CD14-positive monocyte (primary cell): ENCODE measurements around the gene APOL2. TPM values are rescaled to one million over a fixed set of nuclear protein-coding genes. Genes with fewer than 3 reads are reported as not detected.
A peak's percentile ranks its signal among the peaks of the same experiment; 100 is the strongest.
"Not testable (repeated sequence)": the region's sequence is repeated elsewhere in the genome, so short reads cannot be mapped to it uniquely, and the experiment has no call there.

Experiments used
- DNase-seq, 3 donors: peaks; one replicate each; pipeline ENCODE4 v3.0.0-alpha.2; 2011 to 2022
- H2AFZ ChIP-seq: 2 replicates; pipeline ENCODE4 v1.6.0; 2012; ENCODE audit warnings: mild to moderate bottlenecking, low read depth, low read length, inconsistent platforms; ENCODE audit not compliant: insufficient read depth, poor library complexity, severe bottlenecking
- H3K27ac ChIP-seq, 2 donors: 1 replicate in 1 of 2; 2 replicates in 1 of 2; pipeline ENCODE4 v1.5.1; 2012 to 2013; ENCODE audit warnings: low read length in 2 of 2, control low read depth in 1 of 2, inconsistent platforms in 1 of 2, low read depth in 1 of 2, mild to moderate bottlenecking in 1 of 2
- H3K27me3 ChIP-seq, 2 donors: one replicate each; pipeline versions ENCODE4 v1.6.0 to v1.6.1; 2011 to 2013; ENCODE audit warnings: low read length in 2 of 2; ENCODE audit not compliant: control insufficient read depth in 2 of 2, insufficient read depth in 2 of 2
- H3K36me3 ChIP-seq, 2 donors: replicated peaks in 1 of 2; 1 replicate in 1 of 2; 2 replicates in 1 of 2; pipeline versions ENCODE4 v1.5.1 to v1.6.1; 2012 to 2013; ENCODE audit warnings: low read length in 2 of 2, control low read depth in 1 of 2, inconsistent platforms in 1 of 2, mild to moderate bottlenecking in 1 of 2; ENCODE audit not compliant: insufficient read depth in 2 of 2, control insufficient read depth in 1 of 2
- H3K4me1 ChIP-seq, 2 donors: 1 replicate in 1 of 2; 2 replicates in 1 of 2; pipeline versions ENCODE4 v1.5.1 to v1.6.1; 2012 to 2013; ENCODE audit warnings: low read length in 2 of 2, control low read depth in 1 of 2, inconsistent platforms in 1 of 2, mild to moderate bottlenecking in 1 of 2, moderate library complexity in 1 of 2; ENCODE audit not compliant: insufficient read depth in 2 of 2, control insufficient read depth in 1 of 2
- H3K4me2 ChIP-seq: replicated peaks from 2 replicates; pipeline ENCODE3; 2012; ENCODE audit warnings: low read length, moderate library complexity, mild to moderate bottlenecking; ENCODE audit not compliant: poor library complexity, severe bottlenecking; ENCODE audit errors: extremely low read depth
- H3K4me3 ChIP-seq, 3 experiments: fragments of 200-600 bp in 1 of 3; sonication (generic) in 1 of 3; replicated peaks in 1 of 3; 1 replicate in 2 of 3; 2 replicates in 1 of 3; pipeline ENCODE4 v1.5.1; 2011 to 2013; ENCODE audit warnings: low read length in 3 of 3, mild to moderate bottlenecking in 3 of 3, control low read depth in 2 of 3, low read depth in 2 of 3, inconsistent platforms in 1 of 3, moderate library complexity in 1 of 3
- H3K79me2 ChIP-seq: 2 replicates; pipeline ENCODE4 v1.6.0; 2012; ENCODE audit warnings: mild to moderate bottlenecking, control low read depth, inconsistent platforms, low read length, moderate library complexity; ENCODE audit not compliant: insufficient read depth
- H3K9ac ChIP-seq: 2 replicates; pipeline ENCODE4 v1.6.0; 2017; ENCODE audit warnings: low read length, mild to moderate bottlenecking; ENCODE audit not compliant: insufficient read depth, poor library complexity, severe bottlenecking
- H3K9me3 ChIP-seq, 2 donors: replicated peaks in 1 of 2; 1 replicate in 1 of 2; 2 replicates in 1 of 2; pipeline versions ENCODE4 v1.5.1 to v1.6.1; 2012 to 2013; ENCODE audit warnings: low read length in 2 of 2, control low read depth in 1 of 2; ENCODE audit not compliant: control insufficient read depth in 1 of 2, insufficient read depth in 1 of 2
- H4K20me1 ChIP-seq: 2 replicates; pipeline ENCODE4 v1.6.0; 2012; ENCODE audit warnings: mild to moderate bottlenecking, low read length, control low read depth, moderate library complexity; ENCODE audit not compliant: insufficient read depth
- H3K27ac Mint-ChIP-seq, 7 donors: one replicate each; pipeline ENCODE4 v1.8.0; 2020; ENCODE audit warnings: mild to moderate bottlenecking in 7 of 7, mixed read lengths in 7 of 7, moderate library complexity in 6 of 7, inconsistent platforms in 2 of 7
- H3K27me3 Mint-ChIP-seq, 3 donors: one replicate each; pipeline ENCODE4 v1.8.0; 2021 to 2022; ENCODE audit warnings: low read depth in 3 of 3, mild to moderate bottlenecking in 3 of 3, mixed read lengths in 3 of 3, moderate library complexity in 3 of 3, inconsistent platforms in 1 of 3
- H3K36me3 Mint-ChIP-seq, 2 donors: one replicate each; pipeline ENCODE4 v1.8.0; 2020; ENCODE audit warnings: mixed read lengths in 2 of 2, inconsistent platforms in 1 of 2, mild to moderate bottlenecking in 1 of 2
- H3K4me1 Mint-ChIP-seq: one replicate; pipeline ENCODE4 v1.8.0; 2020; ENCODE audit warnings: mild to moderate bottlenecking, mixed read lengths
- H3K4me3 Mint-ChIP-seq, 2 donors: one replicate each; pipeline ENCODE4 v1.8.0; 2020; ENCODE audit warnings: mild to moderate bottlenecking in 2 of 2, mixed read lengths in 2 of 2, moderate library complexity in 1 of 2
- H3K9me3 Mint-ChIP-seq, 7 donors: one replicate each; pipeline ENCODE4 v1.8.0; 2020 to 2022; ENCODE audit warnings: mixed read lengths in 7 of 7, mild to moderate bottlenecking in 6 of 7, moderate library complexity in 6 of 7, inconsistent platforms in 2 of 7
- CTCF ChIP-seq: fragments of 200-600 bp; IDR thresholded peaks from one replicate; pipeline ENCODE4 v1.8.0; 2022; ENCODE audit warnings: antibody characterized with exemption, mild to moderate bottlenecking
- WGBS: methylation state at CpG from one replicate; pipeline ENCODE4 v1.1.5; 2013; ENCODE audit warnings: missing lambda C conversion rate; ENCODE audit not compliant: insufficient coverage; 5-methylcytosine and 5-hydroxymethylcytosine counted together
- intact Hi-C, 2 donors: fragments of 100-400 bp; cut with micrococcal nuclease; formaldehyde crosslinking; loops; one replicate each; pipeline versions ENCODE4 v1.15.0 to v1.15.1; 2023
- polyA plus RNA-seq, 3 donors: library from polyadenylated mRNA; depleted of rRNA in 1 of 3; unstranded in 2 of 3; stranded (reverse) in 1 of 3; fragments of 300-500 nt in 2 of 3; fragments of >200 nt in 1 of 3; fragmentation: Illumina TruSeq in 2 of 3; gene quantifications; 1 replicate in 2 of 3; 2 replicates in 1 of 3; pipeline ENCODE4 v1.2.3, GENCODE V29; 2012 to 2021

The APOL2 gene
- polyA plus RNA-seq, 3 donors = 12.6 to 47.0 (median 13.2) TPM

GRCh38 chr22:36277482-36278291, 38.4 kb upstream of the APOL2 start:
- H2AFZ ChIP-seq = no peak overlapping the region

DNA sequence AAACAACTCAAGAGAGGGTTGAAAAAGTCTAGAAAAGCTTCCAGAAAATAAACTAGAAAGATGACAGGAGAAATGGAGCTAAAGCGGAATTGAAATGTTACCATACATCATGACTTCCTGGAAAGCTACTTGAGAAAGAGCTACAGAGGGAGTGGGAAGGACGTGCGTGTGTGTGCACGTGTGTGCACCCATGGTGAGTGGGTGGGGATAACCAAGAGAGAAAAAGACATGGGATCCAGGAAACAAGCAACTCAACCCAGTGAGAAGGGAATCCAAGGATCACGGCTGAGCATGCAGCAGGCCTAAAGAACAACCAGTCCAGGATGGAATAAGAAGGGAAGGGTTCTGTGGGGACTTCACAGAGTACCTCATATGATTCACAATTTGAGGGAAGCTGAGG, 35.2 kb upstream of the APOL2 start:
- no peaks in the 10 kb centered on the region for H3K9me3 Mint-ChIP-seq
- peaks cover 24% of the 10 kb centered on the region for H4K20me1 ChIP-seq
- peaks cover 10 to 15% of the 10 kb centered on the region in 2 donors for H3K4me1 ChIP-seq
- H3K4me2 ChIP-seq = no peak overlapping the region
- H3K9ac ChIP-seq = no peak overlapping the region
- no peaks in the 10 kb centered on the region for H3K79me2 ChIP-seq
- H3K9me3 ChIP-seq = no peaks in the 10 kb centered on the region
- no peak overlapping the region for H3K27ac ChIP-seq
- intact Hi-C loops = loop anchor here in 1 of 2 donors (10.0 kb wide), 1 partner anchor 80 kb away; no protein-coding TSS in a partner anchor
- WGBS = 92% methylated on average over 3 of the region's 5 CpGs
- H3K27me3 Mint-ChIP-seq = peaks cover 4 to 9% (median 5%) of the 10 kb centered on the region in 3 donors
- no peak for DNase-seq
- no peak overlapping the region for H3K4me3 Mint-ChIP-seq
- peaks cover 19% of the 10 kb centered on the region for H3K4me1 Mint-ChIP-seq
- peak overlapping the region in 1 of 7 donors; percentile 26 for H3K27ac Mint-ChIP-seq
- H3K27me3 ChIP-seq = no peaks in the 10 kb centered on the region
- no peak overlapping the region for H2AFZ ChIP-seq
- no peak overlapping the region for H3K4me3 ChIP-seq
- TF ChIP-seq CTCF = no peak
- H3K36me3 ChIP-seq = no peaks in the 10 kb centered on the region
- H3K36me3 Mint-ChIP-seq = peaks cover under 1 to 4% of the 10 kb centered on the region in 2 donors

More at GRCh38 chr22:36277482-36278291, 38.4 kb upstream of the APOL2 start:
- H3K27ac ChIP-seq = no peak overlapping the region
- Mint-ChIP-seq H3K4me3 (no peak overlapping the region), H3K27me3 (peaks cover 0 to 2% (median 1%) of the 10 kb centered on the region in 3 donors), H3K9me3 (no peaks in the 10 kb centered on the region), H3K4me1 (peaks cover 32% of the 10 kb centered on the region), H3K27ac (peak overlapping the region in 1 of 7 donors; percentile 57), H3K36me3 (peaks cover 23 to 31% of the 10 kb centered on the region in 2 donors)
- no peak overlapping the region for H3K4me3 ChIP-seq
- H3K79me2 ChIP-seq = no peaks in the 10 kb centered on the region
- no peak overlapping the region for H3K9ac ChIP-seq
- H3K36me3 ChIP-seq = peaks cover 18 to 25% of the 10 kb centered on the region in 2 donors
- peak; percentile 82 for TF ChIP-seq CTCF
- DNase-seq = peak; percentile 60 to 68 (median 62)
- H3K4me1 ChIP-seq = peaks cover 16 to 34% of the 10 kb centered on the region in 2 donors
- 66% methylated on average over 5 of the region's 18 CpGs for WGBS
- peaks cover 55% of the 10 kb centered on the region for H4K20me1 ChIP-seq
- H3K9me3 ChIP-seq = no peaks in the 10 kb centered on the region
- H3K4me2 ChIP-seq = no peak overlapping the region
- intact Hi-C loops = loop anchor here (5.0 to 10.0 kb wide), 2 partner anchors 83 to 85 kb away; no protein-coding TSS in a partner anchor
- no peaks in the 10 kb centered on the region for H3K27me3 ChIP-seq

- 37% methylated on average over 5 of the region's 5 CpGs for WGBS
- not testable (repeated sequence) for H3K79me2 ChIP-seq
- intact Hi-C loops = loop anchor here in 1 of 2 donors (10.0 kb wide), 1 partner anchor 77 kb away; no protein-coding TSS in a partner anchor
These were observed 32.6 kb upstream of the APOL2 start for GRCh38 chr22:36271951-36272350.

More at GRCh38 chr22:36271951-36272350, 32.6 kb upstream of the APOL2 start:
- not testable (repeated sequence) for H4K20me1 ChIP-seq, H3K9me3 ChIP-seq, H3K27ac Mint-ChIP-seq, H3K27me3 ChIP-seq, H3K4me3 Mint-ChIP-seq, H3K4me2 ChIP-seq, H3K4me1 ChIP-seq, H3K36me3 ChIP-seq, H3K27me3 Mint-ChIP-seq, H3K9me3 Mint-ChIP-seq, H3K4me1 Mint-ChIP-seq, H3K36me3 Mint-ChIP-seq, H3K9ac ChIP-seq, H2AFZ ChIP-seq, H3K4me3 ChIP-seq, H3K27ac ChIP-seq, DNase-seq
